LNCaP clone FGC (cell line): ENCODE results near the gene ZNF19.

ENCODE experiments used
- DNase-seq: peaks from one replicate; pipeline ENCODE4 v3.0.0-alpha.2; 2011; ENCODE audit warnings: low read depth
- H3K4me3 ChIP-seq: 2 replicates; pipeline ENCODE4 v1.5.1; 2011; ENCODE audit warnings: mild to moderate bottlenecking, low read depth, low read length, control low read depth
- TF ChIP-seq, protein P1 (sequence below): IDR thresholded peaks from 2 replicates; pipeline ENCODE4 v1.5.1; 2012; ENCODE audit warnings: mild to moderate bottlenecking; ENCODE audit not compliant: control insufficient read depth, insufficient read depth; ENCODE audit errors: extremely low read depth

ZNF19 gene

DNA sequence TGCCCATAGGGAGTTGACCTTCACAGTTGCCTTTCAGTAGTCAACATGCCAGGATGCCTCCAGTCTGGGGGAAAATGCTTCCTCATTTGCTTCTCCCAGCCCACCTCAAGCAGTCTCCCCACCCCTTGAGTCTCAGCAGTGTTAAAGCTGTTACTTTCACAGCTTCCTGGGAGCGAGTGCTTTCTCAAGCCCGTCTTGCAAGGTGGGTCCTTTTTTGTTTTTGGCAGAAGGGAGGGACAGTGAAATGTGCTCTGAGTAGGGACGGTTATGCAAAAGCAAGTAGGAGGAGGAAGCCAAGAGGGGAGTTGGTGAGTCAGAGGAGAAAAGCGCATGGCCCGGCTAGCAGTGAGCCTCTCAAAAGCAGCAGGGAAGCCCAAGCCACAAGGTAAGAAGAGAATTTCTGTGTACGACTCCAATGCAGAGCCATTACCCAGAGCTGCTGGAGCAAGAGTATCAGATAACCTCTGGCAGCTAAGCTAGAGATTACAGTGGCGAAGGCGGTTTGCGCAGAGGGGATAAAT is 37.0 kb upstream of the ZNF19 start, which contains the start of gene CHST4:
TSS of gene CHST4 (plus strand) at position 316 of the 521 bp plus-strand sequence. CDS start 10,252 bp downstream, outside the sequence.
- TF ChIP-seq, protein P1, sequence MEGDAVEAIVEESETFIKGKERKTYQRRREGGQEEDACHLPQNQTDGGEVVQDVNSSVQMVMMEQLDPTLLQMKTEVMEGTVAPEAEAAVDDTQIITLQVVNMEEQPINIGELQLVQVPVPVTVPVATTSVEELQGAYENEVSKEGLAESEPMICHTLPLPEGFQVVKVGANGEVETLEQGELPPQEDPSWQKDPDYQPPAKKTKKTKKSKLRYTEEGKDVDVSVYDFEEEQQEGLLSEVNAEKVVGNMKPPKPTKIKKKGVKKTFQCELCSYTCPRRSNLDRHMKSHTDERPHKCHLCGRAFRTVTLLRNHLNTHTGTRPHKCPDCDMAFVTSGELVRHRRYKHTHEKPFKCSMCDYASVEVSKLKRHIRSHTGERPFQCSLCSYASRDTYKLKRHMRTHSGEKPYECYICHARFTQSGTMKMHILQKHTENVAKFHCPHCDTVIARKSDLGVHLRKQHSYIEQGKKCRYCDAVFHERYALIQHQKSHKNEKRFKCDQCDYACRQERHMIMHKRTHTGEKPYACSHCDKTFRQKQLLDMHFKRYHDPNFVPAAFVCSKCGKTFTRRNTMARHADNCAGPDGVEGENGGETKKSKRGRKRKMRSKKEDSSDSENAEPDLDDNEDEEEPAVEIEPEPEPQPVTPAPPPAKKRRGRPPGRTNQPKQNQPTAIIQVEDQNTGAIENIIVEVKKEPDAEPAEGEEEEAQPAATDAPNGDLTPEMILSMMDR = no peak
- H3K4me3 ChIP-seq = no peak within 1 kb of the TSS
- no peak for DNase-seq

DNA sequence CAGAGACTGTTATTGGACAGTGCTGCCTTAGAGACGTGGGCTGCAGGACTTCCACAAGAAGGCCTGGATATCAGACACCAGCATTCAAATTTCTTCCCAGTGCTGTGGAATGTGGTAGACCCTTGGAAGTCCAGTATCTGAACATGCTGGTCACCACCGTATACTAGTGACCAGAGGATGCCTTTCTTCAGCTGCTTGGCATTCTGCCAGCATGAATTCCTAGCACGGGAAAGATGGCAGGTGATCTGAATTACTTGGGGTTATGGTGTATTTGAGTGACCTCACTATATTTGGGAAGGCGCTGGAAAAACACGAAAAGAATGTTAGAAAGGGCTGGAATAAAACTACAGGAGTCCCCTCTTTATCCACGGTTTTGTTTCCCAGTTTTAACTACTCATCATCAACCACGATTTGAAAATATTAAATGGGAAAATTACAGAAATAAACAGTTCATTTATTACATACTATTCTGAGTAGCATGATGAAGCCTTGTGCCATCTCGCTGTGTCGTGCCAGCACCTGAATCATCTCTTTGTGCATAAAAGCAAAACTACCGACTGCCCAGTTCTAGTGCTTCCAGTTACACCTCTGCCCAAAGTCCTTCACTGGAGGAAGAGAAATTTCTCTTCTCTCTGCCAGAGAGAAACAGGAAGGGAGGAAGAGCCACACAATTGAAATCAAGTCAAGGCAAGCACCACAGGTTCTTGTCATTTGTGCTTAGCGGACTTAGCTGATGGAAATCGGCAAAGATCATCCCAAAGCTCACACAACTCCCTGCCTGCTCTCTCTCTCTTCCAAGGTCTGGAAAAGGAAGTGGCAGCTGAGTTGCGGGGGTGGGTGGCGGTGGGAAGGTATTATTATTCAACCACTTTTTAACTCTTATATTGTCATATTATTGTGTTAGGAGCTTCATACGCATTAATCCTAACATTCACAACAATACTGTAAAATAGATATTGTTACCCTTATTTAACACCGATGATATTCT is 35.7 kb upstream of the ZNF19 start:
- TF ChIP-seq, protein P1 = no peak
- H3K4me3 ChIP-seq = no peak overlapping the region
- no peak for DNase-seq

DNA sequence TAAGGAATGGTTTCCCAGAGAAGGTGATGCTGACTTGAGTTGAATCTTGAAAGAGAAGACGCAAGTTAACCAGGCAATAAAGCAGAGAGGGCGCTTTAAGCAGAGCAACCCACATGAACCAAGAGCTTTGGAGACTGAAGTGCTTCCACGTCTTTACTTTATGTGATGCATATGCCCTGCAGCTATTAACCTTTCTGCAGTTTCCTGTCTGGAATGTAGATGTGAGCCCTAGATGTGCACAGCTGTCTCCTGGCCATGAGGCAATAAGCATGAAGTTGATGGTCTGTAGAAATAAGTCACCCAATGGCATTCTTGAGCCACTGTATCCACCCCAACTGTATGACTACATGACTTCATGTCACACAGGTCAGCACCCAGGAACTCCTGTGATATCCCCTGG is 31.4 kb upstream of the ZNF19 start:
- no peak for DNase-seq
- TF ChIP-seq, protein P1 = no peak
- H3K4me3 ChIP-seq = no peak overlapping the region

DNA sequence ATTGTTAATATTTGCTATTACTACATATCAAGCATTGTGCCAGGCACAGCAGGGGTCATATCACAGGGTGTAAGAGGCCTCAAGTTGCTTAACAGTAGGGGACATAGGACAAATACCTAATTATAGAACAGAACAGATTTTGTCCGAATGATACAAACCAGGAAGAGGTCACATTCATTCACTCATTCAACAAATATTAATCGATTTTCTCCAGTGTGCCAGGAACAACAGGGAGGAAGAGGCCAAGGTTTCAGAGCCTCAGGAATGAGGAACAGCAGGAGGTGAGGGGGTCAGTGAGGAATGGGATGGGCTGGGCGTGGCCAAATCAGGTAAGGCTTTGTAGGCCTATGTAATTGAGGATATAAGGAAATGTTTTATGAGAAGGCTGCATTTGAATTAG is 25.9 kb upstream of the ZNF19 start:
- H3K4me3 ChIP-seq = no peak overlapping the region
- DNase-seq = no peak
- TF ChIP-seq, protein P1 = no peak

DNA sequence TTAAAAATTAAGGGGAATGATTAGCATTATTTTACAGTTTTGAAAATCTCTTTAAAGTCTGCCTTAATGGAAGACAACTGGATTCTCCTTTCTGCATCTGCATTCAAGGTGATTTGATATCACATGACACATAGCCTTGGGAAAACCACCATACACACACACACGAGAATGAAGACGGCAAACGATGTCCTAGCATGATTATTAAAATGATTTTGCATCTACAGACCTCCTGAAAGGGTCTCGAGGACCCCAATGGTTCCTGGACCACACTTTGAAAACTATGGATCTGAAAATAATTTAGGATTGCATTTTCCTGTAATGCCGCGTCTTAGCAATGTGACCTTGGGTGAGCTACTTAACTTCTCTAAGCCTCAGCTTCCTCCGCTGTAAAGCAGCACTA is 25.4 kb upstream of the ZNF19 start:
- TF ChIP-seq, protein P1 = no peak
- H3K4me3 ChIP-seq = no peak overlapping the region
- no peak for DNase-seq

DNA sequence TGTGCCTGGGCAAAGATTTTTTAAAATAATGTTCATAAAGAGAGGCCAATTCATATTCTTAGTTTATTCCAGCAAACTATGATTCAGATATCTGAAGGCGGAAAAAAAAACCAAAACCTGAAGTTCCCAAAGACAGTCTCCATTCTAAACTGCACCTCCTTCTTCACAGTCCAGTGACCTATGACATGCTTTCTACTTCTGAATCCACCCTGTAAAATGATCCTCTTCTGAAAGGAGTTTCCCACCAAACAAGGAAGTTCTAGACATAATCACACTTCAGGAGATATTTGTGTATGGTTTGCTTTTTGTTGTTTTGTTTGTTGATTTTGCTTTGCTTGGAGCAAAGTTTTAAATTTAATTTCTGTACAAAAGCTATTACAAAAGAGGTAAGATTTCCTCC is 24.2 kb upstream of the ZNF19 start:
- DNase-seq = no peak
- H3K4me3 ChIP-seq = no peak overlapping the region
- TF ChIP-seq, protein P1 = no peak
